HEK293 (cell line): ENCODE data around the gene RASSF3.
"Not testable (repeated sequence)": the region's sequence is repeated elsewhere in the genome, so short reads cannot be mapped to it uniquely, and the experiment has no call there.

Experiments
- CTCF ChIA-PET: fragments of 350-600 bp; formaldehyde crosslinking; extraction: SDS; loops from one replicate; lab custom pipeline; 2021; ENCODE audit warnings: antibody characterized with exemption; lab: Yijun Ruan, JAX
- POLR2A ChIA-PET: fragments of 300-600 bp; formaldehyde crosslinking; extraction: SDS; loops from one replicate; lab custom pipeline; 2020; ENCODE audit warnings: antibody characterized with exemption, inconsistent platforms; lab: Yijun Ruan, JAX
- H3K27ac ChIP-seq: fragments of 200-500 bp; sonication (Bioruptor generic); 2 replicates; pipeline ENCODE4 v1.5.1; 2014; ENCODE audit warnings: low read depth, low read length, control low read depth, inconsistent platforms; ENCODE audit errors: extremely low read depth
- H3K36me3 ChIP-seq, 2 experiments: fragments of 200-500 bp in 1 of 2; sonication (Bioruptor generic) in 1 of 2; 1 replicate in 1 of 2; 2 replicates in 1 of 2; pipeline ENCODE4 v1.5.1; 2014 to 2017; ENCODE audit warnings: inconsistent platforms in 2 of 2, low read length in 2 of 2; ENCODE audit not compliant: control insufficient read depth in 2 of 2, insufficient read depth in 1 of 2
- H3K4me1 ChIP-seq: fragments of 200-500 bp; sonication (Bioruptor generic); 2 replicates; pipeline ENCODE4 v1.5.1; 2014; ENCODE audit warnings: mild to moderate bottlenecking, low read length, inconsistent platforms; ENCODE audit not compliant: control insufficient read depth, insufficient read depth
- H3K4me3 ChIP-seq: 2 replicates; pipeline ENCODE4 v1.5.1; 2011; ENCODE audit warnings: low read depth, mild to moderate bottlenecking, control low read depth, low read length, moderate library complexity
- H3K9me3 ChIP-seq: fragments of 200-500 bp; sonication (Bioruptor generic); 2 replicates; pipeline ENCODE4 v1.5.1; 2014; ENCODE audit warnings: low read depth, low read length, inconsistent platforms; ENCODE audit not compliant: control insufficient read depth, insufficient read depth
- ZBTB44 ChIP-seq: fragments of 450-650 bp; IDR thresholded peaks from 2 replicates; pipeline ENCODE4 v1.5.1; 2018; ENCODE audit warnings: missing biosample characterization, mild to moderate bottlenecking, missing genetic modification characterization
- ZFP3 ChIP-seq: fragments of 450-650 bp; formaldehyde crosslinking; IDR thresholded peaks from 2 replicates; pipeline ENCODE4 v1.5.1; 2016; ENCODE audit warnings: low read depth, missing biosample characterization, missing genetic modification characterization
- ZNF138 ChIP-seq: fragments of 450-650 bp; formaldehyde crosslinking; IDR thresholded peaks from 2 replicates; pipeline ENCODE4 v1.5.1; 2016; ENCODE audit warnings: missing biosample characterization, missing genetic modification characterization, borderline replicate concordance
- ZNF280D ChIP-seq: fragments of 450-650 bp; formaldehyde crosslinking; IDR thresholded peaks from 2 replicates; pipeline ENCODE4 v1.5.1; 2016; ENCODE audit warnings: missing biosample characterization, missing genetic modification characterization
- ZNF423 ChIP-seq: fragments of 450-650 bp; formaldehyde crosslinking; IDR thresholded peaks from 2 replicates; pipeline ENCODE4 v1.5.1; 2016; ENCODE audit warnings: missing biosample characterization, missing genetic modification characterization
- ZNF426 ChIP-seq: fragments of 450-650 bp; formaldehyde crosslinking; IDR thresholded peaks from 2 replicates; pipeline ENCODE4 v1.5.1; 2017; ENCODE audit warnings: missing biosample characterization, missing genetic modification characterization, mild to moderate bottlenecking, inconsistent platforms, moderate library complexity
- ZNF560 ChIP-seq: fragments of 450-650 bp; formaldehyde crosslinking; IDR thresholded peaks from 2 replicates; pipeline ENCODE4 v1.5.1; 2017; ENCODE audit warnings: missing biosample characterization, missing genetic modification characterization, borderline replicate concordance
- ZNF623 ChIP-seq: fragments of 450-650 bp; formaldehyde crosslinking; IDR thresholded peaks from 2 replicates; pipeline ENCODE4 v1.5.1; 2016; ENCODE audit warnings: missing biosample characterization, missing genetic modification characterization
- ZNF670 ChIP-seq: fragments of 450-650 bp; formaldehyde crosslinking; IDR thresholded peaks from 2 replicates; pipeline ENCODE4 v1.5.1; 2016; ENCODE audit warnings: missing biosample characterization, missing genetic modification characterization, low read depth
- ZNF76 ChIP-seq: fragments of 450-650 bp; formaldehyde crosslinking; IDR thresholded peaks from 2 replicates; pipeline ENCODE4; 2016; ENCODE audit warnings: low read depth, missing biosample characterization, missing genetic modification characterization, borderline replicate concordance
- TF ChIP-seq, protein P1 (sequence below): fragments of 450-650 bp; formaldehyde crosslinking; IDR thresholded peaks from 2 replicates; pipeline ENCODE4 v1.5.1; 2016; ENCODE audit warnings: missing biosample characterization, missing genetic modification characterization
- TF ChIP-seq, protein P2 (sequence below): fragments of 450-650 bp; formaldehyde crosslinking; IDR thresholded peaks from 2 replicates; pipeline ENCODE4 v1.5.1; 2016; ENCODE audit warnings: missing biosample characterization, missing genetic modification characterization

RASSF3 gene

DNA sequence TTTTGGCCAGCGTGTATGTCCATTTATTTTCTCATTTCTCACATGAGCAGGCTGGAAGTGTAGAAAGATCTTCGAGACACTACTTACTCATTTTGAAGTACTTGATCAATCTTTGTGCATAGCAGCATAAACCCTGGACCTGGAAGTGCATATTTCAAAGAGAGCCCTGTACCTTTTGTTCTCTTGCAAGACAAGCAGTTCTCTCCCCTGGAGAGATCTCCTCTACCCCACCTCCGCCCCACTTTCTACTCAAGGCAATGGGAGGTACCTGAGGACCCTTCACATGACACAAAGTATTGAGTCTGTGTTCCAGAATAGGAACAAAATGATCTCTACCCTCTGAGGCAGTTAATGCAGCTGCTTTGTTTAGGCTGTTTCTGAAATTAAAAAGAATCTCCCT is 27.4 kb upstream of the RASSF3 start:
- Histone ChIP-seq H3K9me3 (no peaks in the 10 kb centered on the region), H3K4me1 (0 out of 2 replicates have a peak, but pooled peaks cover 2% of the 10 kb centered on the region)
- no peak for TF ChIP-seq ZNF560 (tag by site-specific recombination)
- TF ChIP-seq ZNF623 (tag by site-specific recombination), result no peak
- no peak for TF ChIP-seq ZNF670 (tag by site-specific recombination)
- TF ChIP-seq ZNF280D (tag by site-specific recombination), result no peak
- no peak for TF ChIP-seq ZFP3
- TF ChIP-seq ZNF138 (tag by site-specific recombination), result no peak
- TF ChIP-seq, protein P1, sequence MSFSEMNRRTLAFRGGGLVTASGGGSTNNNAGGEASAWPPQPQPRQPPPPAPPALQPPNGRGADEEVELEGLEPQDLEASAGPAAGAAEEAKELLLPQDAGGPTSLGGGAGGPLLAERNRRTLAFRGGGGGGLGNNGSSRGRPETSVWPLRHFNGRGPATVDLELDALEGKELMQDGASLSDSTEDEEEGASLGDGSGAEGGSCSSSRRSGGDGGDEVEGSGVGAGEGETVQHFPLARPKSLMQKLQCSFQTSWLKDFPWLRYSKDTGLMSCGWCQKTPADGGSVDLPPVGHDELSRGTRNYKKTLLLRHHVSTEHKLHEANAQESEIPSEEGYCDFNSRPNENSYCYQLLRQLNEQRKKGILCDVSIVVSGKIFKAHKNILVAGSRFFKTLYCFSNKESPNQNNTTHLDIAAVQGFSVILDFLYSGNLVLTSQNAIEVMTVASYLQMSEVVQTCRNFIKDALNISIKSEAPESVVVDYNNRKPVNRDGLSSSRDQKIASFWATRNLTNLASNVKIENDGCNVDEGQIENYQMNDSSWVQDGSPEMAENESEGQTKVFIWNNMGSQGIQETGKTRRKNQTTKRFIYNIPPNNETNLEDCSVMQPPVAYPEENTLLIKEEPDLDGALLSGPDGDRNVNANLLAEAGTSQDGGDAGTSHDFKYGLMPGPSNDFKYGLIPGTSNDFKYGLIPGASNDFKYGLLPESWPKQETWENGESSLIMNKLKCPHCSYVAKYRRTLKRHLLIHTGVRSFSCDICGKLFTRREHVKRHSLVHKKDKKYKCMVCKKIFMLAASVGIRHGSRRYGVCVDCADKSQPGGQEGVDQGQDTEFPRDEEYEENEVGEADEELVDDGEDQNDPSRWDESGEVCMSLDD (tag by site-specific recombination), result no peak
- TF ChIP-seq, protein P2, sequence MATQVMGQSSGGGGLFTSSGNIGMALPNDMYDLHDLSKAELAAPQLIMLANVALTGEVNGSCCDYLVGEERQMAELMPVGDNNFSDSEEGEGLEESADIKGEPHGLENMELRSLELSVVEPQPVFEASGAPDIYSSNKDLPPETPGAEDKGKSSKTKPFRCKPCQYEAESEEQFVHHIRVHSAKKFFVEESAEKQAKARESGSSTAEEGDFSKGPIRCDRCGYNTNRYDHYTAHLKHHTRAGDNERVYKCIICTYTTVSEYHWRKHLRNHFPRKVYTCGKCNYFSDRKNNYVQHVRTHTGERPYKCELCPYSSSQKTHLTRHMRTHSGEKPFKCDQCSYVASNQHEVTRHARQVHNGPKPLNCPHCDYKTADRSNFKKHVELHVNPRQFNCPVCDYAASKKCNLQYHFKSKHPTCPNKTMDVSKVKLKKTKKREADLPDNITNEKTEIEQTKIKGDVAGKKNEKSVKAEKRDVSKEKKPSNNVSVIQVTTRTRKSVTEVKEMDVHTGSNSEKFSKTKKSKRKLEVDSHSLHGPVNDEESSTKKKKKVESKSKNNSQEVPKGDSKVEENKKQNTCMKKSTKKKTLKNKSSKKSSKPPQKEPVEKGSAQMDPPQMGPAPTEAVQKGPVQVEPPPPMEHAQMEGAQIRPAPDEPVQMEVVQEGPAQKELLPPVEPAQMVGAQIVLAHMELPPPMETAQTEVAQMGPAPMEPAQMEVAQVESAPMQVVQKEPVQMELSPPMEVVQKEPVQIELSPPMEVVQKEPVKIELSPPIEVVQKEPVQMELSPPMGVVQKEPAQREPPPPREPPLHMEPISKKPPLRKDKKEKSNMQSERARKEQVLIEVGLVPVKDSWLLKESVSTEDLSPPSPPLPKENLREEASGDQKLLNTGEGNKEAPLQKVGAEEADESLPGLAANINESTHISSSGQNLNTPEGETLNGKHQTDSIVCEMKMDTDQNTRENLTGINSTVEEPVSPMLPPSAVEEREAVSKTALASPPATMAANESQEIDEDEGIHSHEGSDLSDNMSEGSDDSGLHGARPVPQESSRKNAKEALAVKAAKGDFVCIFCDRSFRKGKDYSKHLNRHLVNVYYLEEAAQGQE (tag by site-specific recombination), result no peak
- no peak for TF ChIP-seq ZNF76
- TF ChIP-seq ZNF423 (tag by site-specific recombination), result no peak
- no peak for TF ChIP-seq ZNF426 (tag by site-specific recombination)
- no peak for TF ChIP-seq ZBTB44 (tag by site-specific recombination)
- TF ChIP-seq, all 188 proteins: peak for 0
- H3K27ac ChIP-seq, result no peak overlapping the region
- H3K36me3 ChIP-seq, result no peaks in the 10 kb centered on the region
- CTCF ChIA-PET, result no interaction called here
- no peak overlapping the region for H3K4me3 ChIP-seq
- POLR2A ChIA-PET, result no interaction called here

DNA sequence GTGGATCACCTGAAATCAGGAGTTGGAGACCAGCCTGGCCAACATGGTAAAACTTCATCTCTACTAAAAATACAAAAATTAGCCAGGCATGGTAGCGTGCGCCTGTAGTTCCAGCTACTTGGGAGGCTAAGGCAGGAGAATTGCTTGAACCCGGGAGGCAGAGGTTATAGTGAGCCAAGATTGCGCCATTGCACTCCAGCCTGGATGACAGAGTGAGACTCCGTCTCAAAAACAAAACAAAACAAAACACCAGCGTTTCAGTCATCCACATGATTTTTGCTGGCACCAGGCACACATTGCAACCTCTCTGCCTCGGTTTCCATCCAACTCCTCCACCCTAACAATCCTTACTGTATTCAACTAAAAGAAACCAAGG is 26.9 kb upstream of the RASSF3 start:
- not testable (repeated sequence) for H3K9me3 ChIP-seq, H3K27ac ChIP-seq, H3K4me1 ChIP-seq, H3K36me3 ChIP-seq, H3K4me3 ChIP-seq
- POLR2A ChIA-PET, result interaction anchor here (0.7 kb wide), 1 partner anchor 97 kb away, joined by 3 read pairs; no protein-coding TSS in a partner anchor
- CTCF ChIA-PET, result interaction anchor here (1.1 kb wide), 2 partner anchors 34 to 114 kb away, joined by 4 to 7 read pairs; no protein-coding TSS in a partner anchor
